Anterior cingulate cortex (tissue), 58 donors: ENCODE measurements around the gene XKR7.
"Not testable (repeated sequence)": the region's sequence is repeated elsewhere in the genome, so short reads cannot be mapped to it uniquely, and the experiment has no call there.

ENCODE experiments used
- DNase-seq, 58 donors: peaks; one replicate each; lab custom pipeline; 2025; lab: John Stamatoyannopoulos, UW

Gene XKR7

GRCh38 chr20:32010101-32010500 lies 42.1 kb downstream of the XKR7 start, which contains the start of gene CCM2L:
Gene CCM2L (plus strand): TSS chr20:32010438. CDS start chr20:32010455, 17 bp downstream.
- no peak for DNase-seq

- DNase-seq: no peak
Measured at GRCh38 chr20:32010666-32011065, 42.7 kb downstream of the XKR7 start.

- DNase-seq: no peak
Measured at GRCh38 chr20:32012159-32012688, 44.3 kb downstream of the XKR7 start.

GRCh38 chr20:32013326-32013725 lies 45.4 kb downstream of the XKR7 start:
- DNase-seq: no peak

GRCh38 chr20:32017711-32018251 lies 49.8 kb downstream of the XKR7 start:
- peak in 1 of 58 donors; percentile 50 for DNase-seq

- DNase-seq: peak in 3 of 58 donors; percentile 15 to 70 (median 25)
Measured at GRCh38 chr20:32018269-32019155, 50.6 kb downstream of the XKR7 start.

- DNase-seq: peak in 1 of 58 donors; percentile 20
Measured at GRCh38 chr20:32019156-32019510, 51.2 kb downstream of the XKR7 start.

GRCh38 chr20:32019563-32020463 lies 51.9 kb downstream of the XKR7 start:
- DNase-seq: no peak

- DNase-seq: no peak
Measured at GRCh38 chr20:32021091-32021490, 53.1 kb downstream of the XKR7 start.

- DNase-seq: no peak
Measured at GRCh38 chr20:32024683-32025295, 56.8 kb downstream of the XKR7 start.

GRCh38 chr20:32027643-32028042 lies 59.7 kb downstream of the XKR7 start:
- no peak for DNase-seq

GRCh38 chr20:32028647-32029372 lies 60.9 kb downstream of the XKR7 start:
- DNase-seq: no peak

- no peak for DNase-seq
Measured at GRCh38 chr20:32029561-32029960, 61.6 kb downstream of the XKR7 start.

- peak in 46 of 58 donors; percentile 16 to 76 (median 39) for DNase-seq
Measured at GRCh38 chr20:32031007-32031958, 63.3 kb downstream of the XKR7 start.

- DNase-seq: no peak
Measured at GRCh38 chr20:32033316-32033715, 65.4 kb downstream of the XKR7 start.

- not testable (repeated sequence) for DNase-seq
Measured at GRCh38 chr20:32033721-32034120, 65.8 kb downstream of the XKR7 start.

GRCh38 chr20:32034581-32035425 lies 66.9 kb downstream of the XKR7 start:
- DNase-seq: no peak
